Measurements from ENCODE around the gene NKD1.

Gene NKD1

GRCh38 chr16:50673496-50674275 is 125.5 kb downstream of the NKD1 start:
- DNase-seq (ENCODE audit: low read depth in 2 of 2), result no peak

- DNase-seq (ENCODE audit: low read depth in 2 of 2), result no peak
These were observed 126.6 kb downstream of the NKD1 start for GRCh38 chr16:50674831-50675230.

GRCh38 chr16:50675686-50676610 is 127.8 kb downstream of the NKD1 start:
- DNase-seq (ENCODE audit: low read depth in 2 of 2), result no peak

GRCh38 chr16:50676684-50677225 is 128.6 kb downstream of the NKD1 start:
- DNase-seq (ENCODE audit: low read depth in 2 of 2), result no peak

- no peak for DNase-seq (ENCODE audit: low read depth in 2 of 2)
These were observed 129.2 kb downstream of the NKD1 start for GRCh38 chr16:50677351-50677750.

- no peak for DNase-seq (ENCODE audit: low read depth in 2 of 2)
These were observed 130.3 kb downstream of the NKD1 start for GRCh38 chr16:50678531-50678930.

- no peak for DNase-seq (ENCODE audit: low read depth in 2 of 2)
These were observed 131.1 kb downstream of the NKD1 start for GRCh38 chr16:50679266-50679665.

- DNase-seq (ENCODE audit: low read depth in 2 of 2), result no peak
These were observed 131.7 kb downstream of the NKD1 start for GRCh38 chr16:50679676-50680555.

GRCh38 chr16:50680556-50680893 is 132.3 kb downstream of the NKD1 start:
- no peak for DNase-seq (ENCODE audit: low read depth in 2 of 2)

GRCh38 chr16:50681021-50681885 is 133.1 kb downstream of the NKD1 start, which contains the start of gene SNX20:
Gene SNX20 (minus strand): TSS chr16:50681312. CDS start chr16:50677526, 3,786 bp downstream.
- DNase-seq (ENCODE audit: low read depth in 2 of 2), result no peak

GRCh38 chr16:50683689-50684374 is 135.6 kb downstream of the NKD1 start:
- no peak for DNase-seq (ENCODE audit: low read depth in 2 of 2)

GRCh38 chr16:50684823-50685461 is 136.7 kb downstream of the NKD1 start:
- DNase-seq (ENCODE audit: low read depth in 2 of 2), result no peak

GRCh38 chr16:50685462-50686063 is 137.4 kb downstream of the NKD1 start:
- no peak for DNase-seq (ENCODE audit: low read depth in 2 of 2)

GRCh38 chr16:50688083-50688482 is 139.9 kb downstream of the NKD1 start:
- DNase-seq (ENCODE audit: low read depth in 2 of 2), result no peak

- DNase-seq (ENCODE audit: low read depth in 2 of 2), result no peak
These were observed 140.7 kb downstream of the NKD1 start for GRCh38 chr16:50688867-50689266.

GRCh38 chr16:50690177-50690576 is 142.0 kb downstream of the NKD1 start:
- DNase-seq (ENCODE audit: low read depth in 2 of 2), result no peak

GRCh38 chr16:50692644-50692998 is 144.4 kb downstream of the NKD1 start:
- no peak for DNase-seq (ENCODE audit: low read depth in 2 of 2)

GRCh38 chr16:50692999-50693781 is 145.0 kb downstream of the NKD1 start, which contains the start of gene NOD2:
Gene NOD2 (plus strand): TSS chr16:50693606. CDS start chr16:50699496, 5,890 bp downstream.
- no peak for DNase-seq (ENCODE audit: low read depth in 2 of 2)
